GM18861 (cell line): ENCODE results near the gene TACR3.
"Not testable (repeated sequence)": the region's sequence is repeated elsewhere in the genome, so short reads cannot be mapped to it uniquely, and the experiment has no call there.

Experiments used
- ATAC-seq: cut with Tn5 transposase; IDR thresholded peaks from one replicate; pipeline ENCODE4 v1.9.1; 2021; ENCODE audit not compliant: unreplicated experiment

TACR3 gene, protein sequence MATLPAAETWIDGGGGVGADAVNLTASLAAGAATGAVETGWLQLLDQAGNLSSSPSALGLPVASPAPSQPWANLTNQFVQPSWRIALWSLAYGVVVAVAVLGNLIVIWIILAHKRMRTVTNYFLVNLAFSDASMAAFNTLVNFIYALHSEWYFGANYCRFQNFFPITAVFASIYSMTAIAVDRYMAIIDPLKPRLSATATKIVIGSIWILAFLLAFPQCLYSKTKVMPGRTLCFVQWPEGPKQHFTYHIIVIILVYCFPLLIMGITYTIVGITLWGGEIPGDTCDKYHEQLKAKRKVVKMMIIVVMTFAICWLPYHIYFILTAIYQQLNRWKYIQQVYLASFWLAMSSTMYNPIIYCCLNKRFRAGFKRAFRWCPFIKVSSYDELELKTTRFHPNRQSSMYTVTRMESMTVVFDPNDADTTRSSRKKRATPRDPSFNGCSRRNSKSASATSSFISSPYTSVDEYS

GRCh38 chr4:103719830-103720207, at the start of gene TACR3:
TACR3 (minus strand) TSS chr4:103719985; CDS start chr4:103719675, 310 bp downstream.
- ATAC-seq, result no peak

GRCh38 chr4:103757631-103758030, 37.8 kb upstream of the TACR3 start:
- ATAC-seq, result no peak

- ATAC-seq, result no peak
These were observed 37.0 kb upstream of the TACR3 start for GRCh38 chr4:103756741-103757140.

DNA sequence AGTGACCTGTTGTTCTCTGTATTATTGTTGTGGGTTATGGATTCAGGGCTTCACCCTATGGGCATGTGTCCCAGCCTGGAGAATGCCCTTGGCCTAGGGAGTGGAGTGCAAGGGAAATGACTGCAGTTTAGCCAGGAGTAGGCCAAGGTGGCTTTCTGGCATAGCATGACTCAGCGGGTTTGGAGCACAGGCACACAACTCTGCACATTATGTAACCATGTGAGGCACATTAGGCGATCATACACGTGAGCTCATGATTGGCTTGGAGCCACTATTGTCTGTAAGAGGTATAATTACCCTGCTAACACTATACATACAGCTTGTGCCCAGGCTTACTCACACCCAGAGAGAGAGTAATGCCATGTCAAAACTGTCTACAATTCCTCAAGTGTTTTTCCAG, 35.1 kb upstream of the TACR3 start:
- ATAC-seq, result no peak

GRCh38 chr4:103753868-103754653, 34.3 kb upstream of the TACR3 start:
- ATAC-seq, result no peak

- not testable (repeated sequence) for ATAC-seq
These were observed 3.4 kb upstream of the TACR3 start for GRCh38 chr4:103723150-103723549.

DNA sequence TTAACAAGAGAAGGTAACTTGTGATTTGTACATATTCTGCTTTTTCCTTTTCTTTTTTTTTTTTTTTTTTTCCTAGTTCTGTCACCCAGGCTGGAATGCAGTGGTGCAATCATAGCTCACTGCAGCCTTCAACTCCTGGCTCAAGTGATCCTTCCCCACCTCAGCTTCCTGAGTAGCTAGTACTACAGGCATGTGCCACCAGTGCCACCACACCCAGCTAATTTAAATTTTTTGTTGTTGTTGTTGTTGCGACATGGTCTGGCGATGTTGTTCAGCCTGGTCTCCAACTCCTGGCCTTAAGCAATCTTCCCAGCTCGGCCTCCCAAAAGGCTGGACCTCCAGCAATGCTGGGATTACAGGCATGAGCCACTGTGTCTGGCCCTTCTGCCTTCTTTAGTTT, 1.5 kb upstream of the TACR3 start:
- no peak for ATAC-seq

DNA sequence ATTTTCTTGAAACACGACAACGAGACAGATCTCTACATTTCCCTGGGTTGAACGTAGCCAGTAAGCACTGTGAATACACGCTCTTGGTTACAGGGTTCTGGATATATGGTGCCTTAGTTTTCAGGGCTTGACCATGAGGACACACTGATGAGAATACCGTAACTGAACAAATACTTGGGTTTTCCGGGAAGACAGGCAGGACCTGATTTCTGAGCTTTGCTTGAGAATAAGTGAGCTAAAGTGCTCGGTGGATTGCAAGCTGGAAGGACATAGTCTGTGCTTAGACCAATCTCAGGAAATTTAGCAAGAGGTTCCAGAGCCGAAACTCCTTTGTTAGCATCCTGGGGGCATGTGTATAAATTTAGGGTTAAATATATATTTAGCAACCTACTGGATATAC, 876 bp upstream of the TACR3 start:
- no peak for ATAC-seq

- ATAC-seq, result no peak
These were observed 518 bp downstream of the TACR3 start for GRCh38 chr4:103719105-103719829.

- no peak for ATAC-seq
These were observed 27.2 kb downstream of the TACR3 start for GRCh38 chr4:103692615-103693014.

GRCh38 chr4:103673983-103674382, 45.8 kb downstream of the TACR3 start:
- ATAC-seq, result peak; percentile 50

DNA sequence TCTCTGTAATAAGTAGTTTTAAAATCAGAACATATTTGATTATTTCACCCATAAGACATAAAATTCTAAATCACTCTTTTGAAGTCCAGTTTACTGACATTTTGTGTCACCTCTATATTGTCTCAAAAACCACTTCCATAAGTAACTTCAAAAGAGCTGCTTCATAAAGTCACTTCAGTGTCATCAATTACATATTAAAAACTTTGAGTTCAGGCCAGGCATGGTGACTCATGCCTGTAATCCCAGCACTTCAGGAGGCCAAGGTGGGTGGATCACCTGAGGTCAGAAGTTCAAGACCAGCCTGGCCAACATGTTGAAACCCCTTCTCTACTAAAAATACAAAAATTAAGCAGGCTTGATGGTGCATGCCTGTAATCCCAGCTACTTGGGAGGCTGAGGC, 53.0 kb downstream of the TACR3 start:
- ATAC-seq, result not testable (repeated sequence)

GRCh38 chr4:103664436-103665075, 55.2 kb downstream of the TACR3 start:
- ATAC-seq, result no peak

DNA sequence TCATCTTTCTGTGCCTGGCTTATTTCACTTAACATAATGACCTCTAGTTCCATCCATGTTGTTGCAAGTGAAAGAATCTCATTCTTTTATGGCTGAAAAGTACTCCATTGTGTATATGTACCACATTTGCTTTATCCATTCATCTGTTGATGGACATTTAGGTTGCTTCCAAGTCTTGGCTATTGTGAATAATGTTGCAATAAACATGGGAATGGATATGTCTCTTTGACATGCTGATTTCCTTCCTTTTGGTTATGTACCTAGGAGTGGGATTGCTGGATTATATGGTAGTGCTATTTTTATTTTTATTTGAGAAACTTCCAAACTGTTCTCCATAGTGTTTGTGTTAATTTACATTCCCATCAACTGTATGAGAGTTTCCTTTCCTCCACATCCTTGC, 71.2 kb downstream of the TACR3 start:
- ATAC-seq, result no peak

DNA sequence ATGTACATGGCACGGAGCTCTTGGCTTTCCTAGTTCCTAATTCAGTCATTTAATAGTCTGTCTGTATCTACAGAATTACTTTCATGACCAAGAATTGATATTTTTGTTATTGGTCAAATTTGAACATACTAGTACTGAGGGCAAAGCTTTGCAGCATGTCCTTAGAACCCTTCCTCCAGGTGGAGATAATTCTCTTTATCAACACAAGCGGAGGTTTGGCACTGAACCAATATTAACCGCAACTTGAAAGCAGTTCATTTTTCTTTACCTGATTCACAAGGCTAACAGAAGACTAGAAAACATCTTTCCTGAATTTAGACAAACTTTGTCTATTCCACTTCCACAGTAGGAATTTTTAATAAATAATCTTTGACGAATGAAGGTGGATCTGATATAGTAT, 73.8 kb downstream of the TACR3 start:
- ATAC-seq, result no peak

DNA sequence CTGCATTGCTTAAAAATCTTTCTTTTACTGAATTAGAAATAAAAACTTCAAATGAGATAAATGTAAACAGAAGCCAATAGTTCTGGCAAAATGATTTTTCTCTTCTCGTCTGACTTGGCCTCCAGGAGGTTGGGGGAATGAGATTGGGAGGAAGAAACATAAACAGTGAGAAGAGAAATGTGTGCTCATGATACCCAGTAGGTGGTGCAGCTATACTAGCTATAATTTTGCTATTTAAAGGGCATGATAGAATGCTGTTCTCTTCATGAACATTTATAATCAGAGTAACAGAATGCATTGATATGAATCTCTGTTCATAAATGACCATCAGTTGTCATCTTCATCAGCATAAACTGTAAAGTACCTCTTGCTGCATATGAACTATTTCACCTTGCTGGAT, 85.5 kb downstream of the TACR3 start:
- ATAC-seq, result no peak

- no peak for ATAC-seq
These were observed 93.5 kb downstream of the TACR3 start for GRCh38 chr4:103626296-103626695.

DNA sequence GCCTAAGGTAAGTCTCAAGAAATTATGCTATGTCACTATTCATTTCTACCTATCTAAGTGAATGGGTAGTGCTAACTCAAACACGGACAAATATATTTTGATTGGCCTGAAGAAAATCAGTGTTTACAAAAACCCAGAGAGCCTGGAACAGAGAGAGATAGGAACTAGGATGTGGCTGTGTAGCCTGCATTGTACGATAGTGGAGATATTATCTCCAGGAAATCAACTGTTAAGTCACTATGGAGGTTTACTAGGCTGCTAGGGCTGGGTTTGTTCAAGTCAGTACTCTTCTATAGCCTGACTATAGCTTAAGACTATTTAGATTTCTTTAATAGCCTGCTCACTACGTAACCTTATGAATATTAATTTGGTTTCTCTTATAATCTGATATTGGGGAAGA, 127.9 kb downstream of the TACR3 start:
- no peak for ATAC-seq

DNA sequence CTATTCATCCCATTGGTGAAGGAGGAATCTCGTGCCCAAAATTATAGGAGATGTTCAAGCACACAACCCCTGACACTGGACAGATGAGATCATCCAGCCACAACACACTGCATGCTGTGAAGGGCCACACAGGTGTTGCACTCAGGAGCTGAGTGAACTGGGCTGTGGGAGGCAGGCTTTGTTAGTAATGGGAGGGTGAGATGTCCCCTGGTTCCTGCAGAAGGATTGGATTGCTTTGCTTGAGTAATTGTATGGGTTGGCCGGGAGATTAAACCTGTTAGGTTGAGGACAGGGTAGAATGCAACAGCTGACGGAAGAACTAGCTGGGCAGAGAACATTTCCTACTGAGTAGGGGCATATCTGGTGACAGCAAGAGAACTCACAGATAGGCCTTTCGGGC, 152.2 kb downstream of the TACR3 start:
- no peak for ATAC-seq

DNA sequence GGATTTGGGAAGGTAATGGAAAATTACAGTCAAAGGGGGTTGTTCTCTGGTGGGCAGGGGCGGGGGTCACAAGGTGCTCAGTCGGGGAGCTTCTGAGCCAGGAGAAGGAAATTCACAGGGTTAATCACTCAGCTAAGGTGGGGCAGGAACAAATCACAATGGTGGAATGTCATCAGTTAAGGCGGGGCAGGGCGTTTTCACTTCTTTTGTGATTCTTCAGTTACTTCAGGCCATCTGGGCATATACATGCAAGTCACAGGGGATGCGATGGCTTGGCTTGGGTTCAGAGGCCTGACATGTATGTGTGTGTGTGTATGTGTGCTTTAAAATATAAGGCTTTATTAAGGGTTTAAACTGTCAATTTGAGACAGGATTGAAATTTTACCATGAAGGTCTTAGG, 160.6 kb downstream of the TACR3 start:
- ATAC-seq, result not testable (repeated sequence)
